K562 (cell line): Measurements from ENCODE around the gene C1orf174. TPM values are rescaled to one million over a fixed set of nuclear protein-coding genes. Genes with fewer than 3 reads are reported as not detected.

Source experiments
- ATAC-seq: fragments of 200-7000 bp; cut with Tn5 transposase; 3 replicates; pipeline ENCODE4 v1.9.1; 2020; ENCODE audit warnings: moderate library complexity
- BruUV-seq: library from RNA; stranded (reverse); fragments of 400-500 nt; replicated peaks from 2 replicates; lab custom pipeline; 2021; lab: Mats Ljungman, UMichigan
- CTCF ChIA-PET: fragments of 300-600 bp; formaldehyde crosslinking; extraction: SDS; loops from one replicate; lab custom pipeline; 2021; ENCODE audit warnings: low intra/inter-chr PET ratio; lab: Yijun Ruan, JAX
- POLR2A ChIA-PET: fragments of 300-600, 350-650 bp; sonication (Branson Sonifier 250); formaldehyde crosslinking; extraction: SDS; loops from one replicate; lab custom pipeline; 2021; ENCODE audit warnings: antibody characterized with exemption, inconsistent platforms; lab: Yijun Ruan, JAX
- DNase-seq, 4 experiments: peaks; one replicate each; pipeline versions ENCODE4 v3.0.0 to v3.0.0-alpha.2; 2011 to 2018; ENCODE audit warnings: low spot score in 3 of 4, mixed read lengths in 3 of 4; ENCODE audit errors: extremely low read depth in 1 of 4
- FAIRE-seq: peaks from 2 replicates; lab custom pipeline; 2011; peaks lifted over from hg19 to GRCh38; lab: Jason Lieb, UNC
- H2AFZ ChIP-seq: 2 replicates; pipeline ENCODE4 v1.6.0; 2011; ENCODE audit warnings: low read depth, low read length, control low read depth, inconsistent platforms
- H3K27ac ChIP-seq: fragments of 200-600 bp; 3 replicates; pipeline ENCODE4 v1.8.0; 2011; ENCODE audit warnings: low read depth, mild to moderate bottlenecking, control low read depth, inconsistent platforms, low read length, moderate library complexity, mixed read lengths; ENCODE audit errors: extremely low read depth
- H3K27me3 ChIP-seq, 2 experiments: fragments of 300-600 bp in 1 of 2; 2 replicates in 1 of 2; 3 replicates in 1 of 2; pipeline versions ENCODE4 v1.6.0 to v1.8.0; 2011; ENCODE audit warnings: inconsistent platforms in 2 of 2, low read length in 2 of 2, mild to moderate bottlenecking in 1 of 2, mixed read lengths in 1 of 2, moderate library complexity in 1 of 2; ENCODE audit not compliant: control insufficient read depth in 2 of 2, insufficient read depth in 2 of 2
- H3K36me3 ChIP-seq: fragments of 300-600 bp; 3 replicates; pipeline ENCODE4 v1.8.0; 2011; ENCODE audit warnings: mild to moderate bottlenecking, low read length, inconsistent platforms; ENCODE audit not compliant: control insufficient read depth, insufficient read depth
- H3K4me1 ChIP-seq, 2 experiments: fragments of 200-600 bp in 1 of 2; replicated peaks in 1 of 2; 2 replicates in 1 of 2; 3 replicates in 1 of 2; pipeline versions ENCODE4 v1.5.1 to v1.8.0; 2011; ENCODE audit warnings: inconsistent platforms in 2 of 2, low read length in 2 of 2, mild to moderate bottlenecking in 1 of 2, mixed read lengths in 1 of 2, moderate library complexity in 1 of 2; ENCODE audit not compliant: control insufficient read depth in 2 of 2, insufficient read depth in 2 of 2
- H3K4me2 ChIP-seq: 2 replicates; pipeline ENCODE4 v1.6.1; 2011; ENCODE audit warnings: low read length, control low read depth, inconsistent platforms, mixed read lengths; ENCODE audit not compliant: insufficient read depth
- H3K4me3 ChIP-seq: fragments of 200-600 bp; sonication (generic), shearing (Covaris generic); 2 replicates; pipeline ENCODE4 v1.5.1; 2016; ENCODE audit warnings: control low read depth, inconsistent platforms
- H3K79me2 ChIP-seq: fragments of 200-600 bp; 3 replicates; pipeline ENCODE4 v1.8.0; 2011; ENCODE audit warnings: low read length, inconsistent platforms; ENCODE audit not compliant: control insufficient read depth, insufficient read depth
- H3K9ac ChIP-seq, 2 experiments: 2 replicates each; pipeline versions ENCODE4 v1.6.0 to v1.6.1; 2011; ENCODE audit warnings: low read depth in 2 of 2, low read length in 2 of 2, control low read depth in 1 of 2, inconsistent platforms in 1 of 2, mild to moderate bottlenecking in 1 of 2, mixed read lengths in 1 of 2; ENCODE audit not compliant: insufficient read depth in 1 of 2
- H3K9me1 ChIP-seq: one replicate; pipeline ENCODE4 v1.6.0; 2011; ENCODE audit warnings: inconsistent platforms, mild to moderate bottlenecking, low read length, moderate library complexity; ENCODE audit not compliant: control insufficient read depth, insufficient read depth
- H3K9me3 ChIP-seq: replicated peaks from 2 replicates; pipeline ENCODE4 v1.5.1; 2011; ENCODE audit warnings: low read depth, low read length, inconsistent platforms; ENCODE audit not compliant: control insufficient read depth, insufficient read depth
- H4K20me1 ChIP-seq: replicated peaks from 2 replicates; pipeline ENCODE4 v1.6.1; 2011; ENCODE audit warnings: low read length, inconsistent platforms, mixed read lengths; ENCODE audit not compliant: control insufficient read depth, insufficient read depth
- DACH1 ChIP-seq: fragments of 450-650 bp; IDR thresholded peaks from 2 replicates; pipeline ENCODE4 v1.6.1; 2018; ENCODE audit not compliant: partially characterized antibody
- ESRRA ChIP-seq: fragments of 450-650 bp; IDR thresholded peaks from 2 replicates; pipeline ENCODE4 v1.6.1; 2014; ENCODE audit warnings: low read depth, mild to moderate bottlenecking, moderate library complexity, borderline replicate concordance
- GATAD2A ChIP-seq: fragments of 450-650 bp; IDR thresholded peaks from 2 replicates; pipeline ENCODE4 v1.6.1; 2017
- GATAD2B ChIP-seq: fragments of 450-650 bp; IDR thresholded peaks from 2 replicates; pipeline ENCODE4 v1.6.1; 2017; ENCODE audit warnings: mild to moderate bottlenecking, borderline replicate concordance
- GTF2E2 ChIP-seq: fragments of 200-800 bp; sonication (Bioruptor generic); IDR thresholded peaks from 2 replicates; pipeline ENCODE4 v1.6.1; 2016; ENCODE audit warnings: missing genetic modification characterization, missing compliant biosample characterization
- HSF4 ChIP-seq: fragments of 250-450 bp; sonication (Bioruptor Pico); IDR thresholded peaks from 2 replicates; pipeline ENCODE4 v2.1.2; 2022; ENCODE audit warnings: mild to moderate bottlenecking, moderate library complexity, borderline replicate concordance
- POLR2AphosphoS5 ChIP-seq: IDR thresholded peaks from 2 replicates; pipeline ENCODE4 v1.6.1; 2011; ENCODE audit warnings: mild to moderate bottlenecking, low read depth, low read length, moderate library complexity; ENCODE audit not compliant: control insufficient read depth, insufficient read depth
- TFAM ChIP-seq: fragments of 250-450 bp; sonication (Bioruptor Pico); conservative IDR thresholded peaks from 2 replicates; pipeline ENCODE4 v1.5.0; 2021; ENCODE audit warnings: mild to moderate bottlenecking, moderate library complexity
- WGBS: fragments of 100-300 bp; shearing (Covaris generic); methylation state at CpG from one replicate; pipeline ENCODE4 v1.1.6; 2016; ENCODE audit warnings: low coverage, mixed read lengths; ENCODE audit not compliant: insufficient coverage; ENCODE audit errors: missing lambda C conversion rate; 5-methylcytosine and 5-hydroxymethylcytosine counted together
- in situ Hi-C: fragments of 300-500 bp; cut with MboI; formaldehyde crosslinking; loops from 4 replicates; pipeline ENCODE4 v1.15.0; 2018; ENCODE audit warnings: inconsistent platforms, mixed read lengths
- intact Hi-C: fragments of 100-400 bp; cut with micrococcal nuclease; formaldehyde crosslinking; loops from 2 replicates; pipeline ENCODE4 v1.14.2; 2022
- polyA plus RNA-seq, 8 experiments: library from polyadenylated mRNA; depleted of rRNA in 4 of 8; stranded (reverse) in 5 of 8; unstranded in 3 of 8; fragments of >200 nt; fragmentation: Nextera tagmentation in 2 of 8; fragmentation: Illumina TruSeq in 1 of 8; extraction: Ambion mirVana in 2 of 8; extraction: Trizol in 1 of 8; gene quantifications; 2 replicates each; pipeline versions ENCODE4 v1.2.1 to v1.2.3, GENCODE V29; 2011 to 2014; ENCODE audit warnings: inconsistent platforms in 1 of 8, missing spikeins in 1 of 8
- total RNA-seq, 7 experiments: library from RNA; depleted of rRNA in 6 of 7; stranded (reverse); fragments of >200 nt in 6 of 7; fragmentation: Illumina TruSeq in 2 of 7; extraction: Trizol in 2 of 7; gene quantifications; 2 replicates each; pipeline versions ENCODE4 v1.2.1 to v1.2.3, GENCODE V29; 2011 to 2021; ENCODE audit warnings: low replicate concordance in 1 of 7
- TF ChIP-seq, protein P1 (sequence below): IDR thresholded peaks from 2 replicates; pipeline ENCODE4 v1.6.1; 2011; ENCODE audit warnings: borderline replicate concordance, low read depth, mild to moderate bottlenecking, moderate library complexity, low read length; ENCODE audit not compliant: insufficient read depth, poor library complexity, severe bottlenecking
- TF ChIP-seq, protein P2 (sequence below): sonication (generic); formaldehyde crosslinking; IDR thresholded peaks from 2 replicates; pipeline ENCODE4 v1.4.0; 2020; ENCODE audit warnings: mild to moderate bottlenecking, missing genetic modification reagents

C1orf174 gene
- total and polyA plus RNA-seq, 9 of the 15 experiments (the other 6 are each of a cell fraction or from before 2014, with no cell fraction given) = 38.5 to 64.9 (median 45.4) TPM

DNA sequence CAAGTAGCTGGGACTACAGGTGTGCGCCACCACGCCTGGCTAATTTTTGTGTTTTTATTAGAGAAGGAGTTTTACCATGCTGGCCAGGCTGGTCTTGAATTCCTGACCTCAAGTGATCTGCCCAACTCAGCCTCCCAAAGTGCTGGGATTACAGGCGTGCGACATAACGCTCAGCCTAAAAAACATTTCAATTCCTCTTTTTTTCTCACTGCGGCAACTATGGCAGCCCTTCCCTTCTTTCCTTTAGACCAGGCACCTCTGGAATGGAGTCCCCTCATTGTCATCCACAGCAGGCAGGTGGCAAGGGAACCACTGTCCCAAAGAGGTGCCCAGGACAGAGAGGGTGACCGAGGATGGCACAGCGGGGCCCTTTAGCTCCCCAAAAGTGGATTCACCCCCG lies 57.2 kb downstream of the C1orf174 start:
- Histone ChIP-seq H3K36me3 (peaks cover 68% of the 10 kb centered on the region), H3K79me2 (no peaks in the 10 kb centered on the region), H2AFZ (no peak overlapping the region), H3K27ac (no peak overlapping the region), H3K9me1 (no peaks in the 10 kb centered on the region), H3K27me3 (no peaks in the 10 kb centered on the region), H3K9ac (no peak overlapping the region), H3K4me2 (no peak overlapping the region), H3K4me3 (no peak overlapping the region), H3K9me3 (no peaks in the 10 kb centered on the region), H4K20me1 (no peaks in the 10 kb centered on the region), H3K4me1 (no peaks in the 10 kb centered on the region)
- WGBS = 95% methylated on average over 5 of the region's 9 CpGs
- ATAC-seq (no peak), DNase-seq (no peak), FAIRE-seq (no peak)
- no TSS peak for BruUV-seq
- TF ChIP-seq DACH1 (no peak), POLR2AphosphoS5 (no peak), ESRRA (no peak), TFAM (no peak), GATAD2A (no peak), GATAD2B (no peak), GTF2E2 (tag) (no peak), HSF4 (no peak)
- TF ChIP-seq, protein P1, sequence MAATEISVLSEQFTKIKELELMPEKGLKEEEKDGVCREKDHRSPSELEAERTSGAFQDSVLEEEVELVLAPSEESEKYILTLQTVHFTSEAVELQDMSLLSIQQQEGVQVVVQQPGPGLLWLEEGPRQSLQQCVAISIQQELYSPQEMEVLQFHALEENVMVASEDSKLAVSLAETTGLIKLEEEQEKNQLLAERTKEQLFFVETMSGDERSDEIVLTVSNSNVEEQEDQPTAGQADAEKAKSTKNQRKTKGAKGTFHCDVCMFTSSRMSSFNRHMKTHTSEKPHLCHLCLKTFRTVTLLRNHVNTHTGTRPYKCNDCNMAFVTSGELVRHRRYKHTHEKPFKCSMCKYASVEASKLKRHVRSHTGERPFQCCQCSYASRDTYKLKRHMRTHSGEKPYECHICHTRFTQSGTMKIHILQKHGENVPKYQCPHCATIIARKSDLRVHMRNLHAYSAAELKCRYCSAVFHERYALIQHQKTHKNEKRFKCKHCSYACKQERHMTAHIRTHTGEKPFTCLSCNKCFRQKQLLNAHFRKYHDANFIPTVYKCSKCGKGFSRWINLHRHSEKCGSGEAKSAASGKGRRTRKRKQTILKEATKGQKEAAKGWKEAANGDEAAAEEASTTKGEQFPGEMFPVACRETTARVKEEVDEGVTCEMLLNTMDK = no peak
- TF ChIP-seq, protein P2, sequence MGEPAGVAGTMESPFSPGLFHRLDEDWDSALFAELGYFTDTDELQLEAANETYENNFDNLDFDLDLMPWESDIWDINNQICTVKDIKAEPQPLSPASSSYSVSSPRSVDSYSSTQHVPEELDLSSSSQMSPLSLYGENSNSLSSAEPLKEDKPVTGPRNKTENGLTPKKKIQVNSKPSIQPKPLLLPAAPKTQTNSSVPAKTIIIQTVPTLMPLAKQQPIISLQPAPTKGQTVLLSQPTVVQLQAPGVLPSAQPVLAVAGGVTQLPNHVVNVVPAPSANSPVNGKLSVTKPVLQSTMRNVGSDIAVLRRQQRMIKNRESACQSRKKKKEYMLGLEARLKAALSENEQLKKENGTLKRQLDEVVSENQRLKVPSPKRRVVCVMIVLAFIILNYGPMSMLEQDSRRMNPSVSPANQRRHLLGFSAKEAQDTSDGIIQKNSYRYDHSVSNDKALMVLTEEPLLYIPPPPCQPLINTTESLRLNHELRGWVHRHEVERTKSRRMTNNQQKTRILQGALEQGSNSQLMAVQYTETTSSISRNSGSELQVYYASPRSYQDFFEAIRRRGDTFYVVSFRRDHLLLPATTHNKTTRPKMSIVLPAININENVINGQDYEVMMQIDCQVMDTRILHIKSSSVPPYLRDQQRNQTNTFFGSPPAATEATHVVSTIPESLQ (CRISPR knock-in tag) = no peak
- CTCF ChIA-PET = interaction anchor here (0.7 kb wide), 1 partner anchor 100 kb away, joined by 4 read pairs; no protein-coding TSS in a partner anchor
- in situ Hi-C loops = no loop called here
- intact Hi-C loops = no loop called here
- POLR2A ChIA-PET = no interaction called here
